Mammary epithelial cell (primary cell): Measurements from ENCODE around the gene ABITRAM.

Experiments used
- CTCF ChIP-seq, 2 donors: IDR thresholded peaks in 1 of 2; conservative IDR thresholded peaks in 1 of 2; 2 replicates each; pipeline ENCODE4 v1.5.1; 2011 to 2012; ENCODE audit warnings: inconsistent platforms in 2 of 2, low read length in 2 of 2, mild to moderate bottlenecking in 2 of 2, control low read depth in 1 of 2, low read depth in 1 of 2; ENCODE audit not compliant: insufficient read depth in 1 of 2; ENCODE audit errors: extremely low read depth in 1 of 2
- EZH2 ChIP-seq: IDR thresholded peaks from 2 replicates; pipeline ENCODE4 v1.6.1; 2012; ENCODE audit warnings: low read length, inconsistent platforms, borderline replicate concordance

- TF ChIP-seq CTCF (conservative IDR thresholded peaks at IDR 0.05 in 1 of 2, IDR thresholded peaks at IDR 0.05 in 1 of 2; ENCODE audit: extremely low read depth in 1 of 2, insufficient read depth in 1 of 2, low read depth in 1 of 2, low read length in 2 of 2) (no peak), EZH2 (no peak)
Observed at GRCh38 chr9:108924466-108924865, 9.7 kb upstream of the ABITRAM start.
